NCI-H1436 treated with DMSO at 0.1 percent for 48 hours (cell line): ENCODE data around the gene ANOS1.
"Not testable (repeated sequence)": the region's sequence is repeated elsewhere in the genome, so short reads cannot be mapped to it uniquely, and the experiment has no call there.

Experiments used
- DNase-seq: peaks from one replicate; lab custom pipeline; 2025; lab: John Stamatoyannopoulos, UW

The ANOS1 gene

DNA sequence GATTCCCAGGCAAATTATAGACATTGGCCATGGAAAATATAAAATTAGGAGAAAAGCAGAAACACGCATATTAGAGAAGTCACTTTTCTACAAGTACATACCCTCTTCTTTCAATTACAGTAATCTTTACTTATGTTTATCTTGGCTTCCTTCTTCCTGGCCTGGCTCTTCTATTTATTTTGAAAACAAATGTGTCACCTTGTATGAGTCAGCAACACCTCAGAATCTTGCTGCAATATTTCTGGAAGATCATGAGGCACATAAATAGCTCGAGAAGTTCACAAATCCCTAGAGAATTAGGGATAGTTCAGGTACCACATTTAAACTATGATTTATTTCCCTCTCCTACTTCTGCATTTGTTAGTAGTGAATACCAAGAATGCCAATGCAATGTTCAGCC, 124.6 kb downstream of the ANOS1 start:
- DNase-seq, result no peak

DNA sequence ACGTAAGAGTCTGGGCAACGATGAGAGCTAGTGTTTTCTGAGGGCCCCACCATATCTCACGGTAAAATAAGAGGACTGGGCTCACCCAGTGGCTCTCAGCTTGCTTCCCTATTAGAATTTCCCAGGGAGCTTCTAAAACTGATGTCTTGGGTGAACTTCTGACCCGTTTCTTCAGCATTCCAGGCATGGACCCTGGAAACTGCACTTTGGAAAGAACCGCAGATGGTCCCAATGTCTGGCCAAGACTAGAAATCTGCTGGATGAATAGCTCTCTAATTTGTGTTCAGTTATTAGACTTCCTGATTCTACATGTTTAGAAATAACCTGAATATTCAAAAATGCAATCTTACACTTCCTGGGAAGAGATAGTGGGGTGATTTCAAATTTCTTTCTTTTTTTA, 127.8 kb downstream of the ANOS1 start:
- DNase-seq, result no peak

DNA sequence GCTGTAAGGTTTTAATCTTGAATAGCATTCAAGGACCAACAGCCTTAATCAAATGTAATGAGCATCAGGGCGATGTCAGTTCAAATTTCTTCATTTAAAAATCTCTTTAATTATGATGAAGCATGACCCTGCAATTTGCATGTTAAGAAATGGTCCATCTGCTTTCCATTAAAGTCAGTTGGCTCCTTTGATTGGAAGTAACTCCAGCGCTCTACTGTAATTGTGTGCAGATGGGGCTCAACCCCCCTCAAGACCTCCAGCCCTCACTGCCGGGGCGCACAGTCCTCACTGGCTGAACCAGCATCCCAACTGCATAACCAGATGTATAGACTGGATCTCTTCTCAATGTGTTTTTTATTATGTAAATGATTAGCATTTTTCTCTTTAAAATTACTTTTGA, 140.4 kb downstream of the ANOS1 start:
- DNase-seq, result no peak

DNA sequence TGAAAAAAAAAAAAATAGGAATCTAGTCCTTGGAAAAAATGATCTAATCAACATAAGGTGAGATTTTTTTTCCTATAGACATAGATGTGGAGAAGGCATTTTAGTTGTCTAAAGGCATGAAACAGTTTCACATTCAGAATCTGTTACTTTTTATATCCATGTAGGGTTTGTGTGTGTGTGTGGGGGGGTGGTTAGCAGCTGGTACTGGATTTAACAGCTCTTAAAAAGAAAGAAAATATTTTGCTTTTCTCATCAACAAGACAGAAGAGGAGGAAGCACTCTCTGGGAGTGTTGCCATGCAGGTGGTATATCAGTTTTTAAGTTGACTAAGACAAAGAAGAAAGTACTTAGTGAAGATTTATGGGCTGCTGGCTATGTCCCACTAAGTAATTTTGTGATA, 145.0 kb downstream of the ANOS1 start:
- DNase-seq, result no peak

DNA sequence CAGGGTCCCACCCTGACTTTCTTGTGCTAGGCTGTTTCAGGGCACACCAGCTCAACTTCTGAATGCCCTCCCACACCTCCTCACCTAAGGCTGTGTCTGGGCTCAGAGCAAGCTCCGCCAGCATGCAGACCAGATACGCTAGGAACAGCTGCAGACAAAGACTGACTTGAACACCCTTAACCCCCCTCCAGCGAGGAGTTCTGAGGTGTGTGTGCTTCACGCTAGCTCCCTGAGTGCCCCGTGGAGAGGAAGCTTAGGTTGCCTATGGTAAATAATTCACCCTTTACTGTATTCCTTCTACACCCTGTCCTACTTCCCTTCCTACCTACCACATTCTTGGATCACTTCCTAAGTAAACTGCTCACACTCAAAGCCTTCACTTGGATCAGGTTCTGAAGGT, 152.3 kb downstream of the ANOS1 start:
- no peak for DNase-seq

DNA sequence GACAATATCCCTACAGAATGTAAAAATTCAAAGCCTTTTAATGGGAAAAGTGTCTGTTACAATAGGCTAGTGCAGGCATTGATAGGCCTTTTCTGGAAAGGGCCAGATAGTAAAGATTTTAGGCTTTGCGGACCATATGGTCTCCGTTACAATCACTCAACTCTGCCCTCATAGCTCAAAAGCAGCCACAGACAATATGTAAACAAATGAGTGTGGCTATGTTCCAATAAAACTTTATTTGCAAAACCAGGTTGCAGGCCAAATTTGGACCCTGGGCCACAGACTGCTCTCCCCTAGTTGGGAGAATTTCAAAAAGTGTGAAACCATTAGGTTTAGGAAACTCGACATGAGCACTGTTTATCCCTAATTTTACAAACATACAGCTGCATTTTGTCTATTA, 155.1 kb downstream of the ANOS1 start:
- DNase-seq, result no peak

DNA sequence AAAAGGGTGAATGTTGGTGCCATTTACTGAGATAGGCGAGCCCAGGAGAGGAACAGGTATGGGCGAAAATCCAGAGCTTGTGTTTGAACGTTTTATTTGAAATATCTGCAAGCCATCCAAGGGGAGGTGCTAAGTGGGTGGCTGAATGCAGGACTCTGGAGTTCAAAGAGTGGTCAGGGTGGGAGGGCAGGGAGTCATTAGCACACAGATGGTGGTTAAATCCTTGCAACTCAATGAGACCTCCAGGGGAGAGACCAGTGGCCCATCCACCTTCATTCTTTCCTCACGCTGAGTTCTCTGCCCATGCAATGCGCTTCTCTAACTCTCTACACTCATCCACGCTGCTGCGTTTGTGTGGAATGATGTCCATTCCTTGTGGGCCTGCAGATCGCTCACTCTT, 166.2 kb downstream of the ANOS1 start:
- no peak for DNase-seq

DNA sequence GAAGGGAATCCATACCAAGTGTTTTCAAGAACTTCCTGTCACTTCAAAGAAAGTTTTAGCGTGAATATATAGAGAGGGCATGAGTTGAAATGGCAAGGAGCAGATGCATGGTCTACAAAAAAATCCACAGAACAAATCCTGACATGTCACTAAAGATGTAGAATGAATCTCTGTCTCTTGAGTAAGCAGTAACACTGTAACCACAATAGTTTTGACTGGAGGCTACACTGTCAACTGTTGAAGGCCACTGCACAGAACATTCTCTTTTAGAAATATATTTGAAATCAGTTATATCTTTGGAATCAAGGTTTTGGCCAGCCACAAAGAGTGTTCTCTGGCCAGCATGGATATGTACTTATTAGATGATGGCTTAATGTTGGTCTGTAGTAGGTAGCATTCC, 183.5 kb downstream of the ANOS1 start:
- DNase-seq, result no peak

DNA sequence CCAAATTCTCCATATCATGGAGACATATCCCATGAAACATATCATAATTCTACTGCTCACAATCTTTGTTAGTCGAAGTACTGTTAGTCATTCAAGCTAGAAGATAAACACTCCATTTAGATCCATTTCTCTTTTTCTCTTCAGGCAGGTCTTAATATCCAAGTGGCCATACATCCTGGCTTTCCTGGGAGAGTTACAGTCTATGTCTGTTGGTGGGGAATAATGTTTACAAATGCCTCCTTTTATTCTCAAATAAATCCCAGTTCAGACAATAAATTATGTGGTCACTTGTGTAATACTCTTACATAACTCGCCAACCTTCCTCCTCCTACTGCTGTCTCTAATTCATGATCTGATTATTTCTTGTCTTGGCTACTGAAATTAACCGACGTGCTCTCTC, 185.2 kb downstream of the ANOS1 start:
- DNase-seq, result no peak

DNA sequence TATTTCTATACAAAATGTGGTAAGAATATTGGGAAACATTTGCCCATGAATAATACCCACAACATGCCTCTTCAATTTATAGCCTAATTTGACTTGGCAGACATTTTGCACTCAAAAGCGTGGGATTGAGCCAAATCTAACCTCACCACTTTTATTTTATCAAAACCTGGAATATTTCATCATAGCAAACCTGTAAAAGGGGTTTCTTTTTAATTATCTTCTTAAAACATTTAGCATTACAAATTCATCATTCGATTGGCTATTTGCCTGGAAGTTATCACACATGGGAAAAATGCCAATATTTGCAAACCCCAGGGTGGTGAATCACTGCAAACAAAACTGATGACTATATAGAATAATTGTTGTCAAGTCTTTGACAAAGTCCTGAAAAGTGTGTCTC, 211.1 kb downstream of the ANOS1 start:
- DNase-seq, result no peak

DNA sequence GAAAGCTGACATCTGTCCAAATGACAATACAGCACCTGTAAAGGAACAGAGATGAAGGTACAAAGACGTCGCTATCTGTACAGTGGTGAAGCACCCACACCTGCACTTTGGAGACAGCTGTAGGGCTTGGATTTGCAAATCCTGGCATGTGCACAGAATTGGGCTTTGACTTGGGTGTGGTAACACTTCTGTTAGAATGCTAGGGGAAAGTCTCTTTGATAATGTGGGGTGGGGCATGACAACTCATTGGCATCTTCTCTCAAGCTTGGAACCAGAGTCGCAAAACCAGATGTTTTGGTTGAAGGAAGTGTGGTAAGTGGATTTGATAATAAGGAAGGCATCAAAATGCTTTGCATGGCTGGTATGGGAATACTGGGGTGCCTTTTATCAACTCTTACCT, 211.8 kb downstream of the ANOS1 start:
- DNase-seq, result no peak

DNA sequence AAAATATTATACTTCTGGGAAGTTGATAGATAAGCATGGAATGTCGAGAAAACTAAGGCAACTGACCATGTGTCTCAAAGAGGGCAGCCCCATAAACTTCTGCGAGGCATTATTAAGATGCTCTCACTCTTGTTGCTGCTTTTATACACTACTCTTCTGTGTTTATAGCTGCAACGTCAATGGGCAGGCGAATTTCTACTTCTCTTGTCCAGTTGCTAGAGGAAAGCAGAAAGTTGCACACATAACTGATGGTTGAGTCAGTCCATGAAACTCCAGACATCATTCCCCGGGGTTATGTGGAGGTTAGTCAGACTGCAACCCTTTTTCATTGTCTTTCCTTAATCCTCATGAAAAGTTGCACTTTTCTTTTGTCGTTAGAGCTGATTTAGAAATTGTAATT, 227.5 kb downstream of the ANOS1 start:
- no peak for DNase-seq

DNA sequence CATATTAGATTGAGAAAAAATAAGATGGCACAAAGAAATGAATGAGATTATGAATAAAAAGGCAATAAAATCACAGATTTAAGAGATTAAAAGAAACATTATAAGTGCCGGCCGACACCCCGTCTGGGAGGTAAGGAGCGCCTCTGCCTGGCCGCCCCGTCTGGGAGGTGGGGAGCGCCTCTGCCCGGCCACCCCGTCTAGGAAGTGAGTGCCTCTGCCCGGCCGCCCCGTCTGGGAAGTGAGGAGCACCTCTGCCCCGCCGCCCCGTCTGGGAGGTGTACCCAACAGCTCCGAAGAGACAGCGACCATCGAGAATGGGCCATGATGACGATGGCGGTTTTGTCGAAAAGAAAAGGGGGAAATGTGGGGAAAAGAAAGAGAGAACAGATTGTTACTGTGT, 229.8 kb downstream of the ANOS1 start:
- not testable (repeated sequence) for DNase-seq

DNA sequence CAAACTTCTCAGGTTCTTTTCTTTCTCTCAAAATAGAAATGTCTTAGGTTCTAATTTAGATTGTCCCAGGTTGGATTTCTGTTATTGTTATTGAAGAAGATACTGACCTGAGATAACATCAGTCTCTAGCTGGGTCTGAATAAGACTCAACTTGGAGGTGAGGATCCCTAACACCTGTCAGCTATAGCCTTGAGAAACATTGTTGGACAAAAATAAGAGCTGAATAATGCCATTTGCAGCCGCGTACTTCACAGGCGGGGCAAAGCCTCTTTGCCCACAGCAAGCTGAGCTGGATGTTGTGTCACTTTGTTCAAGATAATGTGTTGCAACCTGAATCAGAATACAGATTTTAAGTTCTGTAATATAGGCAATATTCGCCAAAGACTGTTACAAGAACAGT, 231.7 kb downstream of the ANOS1 start:
- DNase-seq, result no peak

DNA sequence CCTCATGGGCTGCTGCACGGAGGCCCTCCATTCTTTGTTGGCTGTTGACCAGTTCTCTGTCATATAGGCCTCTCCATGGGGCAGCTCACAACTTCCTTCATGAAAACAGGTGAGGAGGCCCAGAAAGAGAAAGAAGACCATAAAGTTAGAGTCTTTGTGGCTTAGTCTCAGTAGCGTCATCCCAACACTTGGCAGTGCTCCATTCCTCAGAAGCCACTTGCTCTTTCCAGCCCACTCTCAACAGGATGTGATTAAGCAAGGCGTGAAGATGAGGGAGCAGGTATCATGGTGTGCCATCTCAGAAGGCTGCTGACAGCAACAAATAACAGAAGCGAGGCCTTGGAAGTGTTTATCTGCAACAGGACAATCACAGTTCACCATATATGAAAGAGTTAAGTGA, 236.9 kb downstream of the ANOS1 start:
- not testable (repeated sequence) for DNase-seq

DNA sequence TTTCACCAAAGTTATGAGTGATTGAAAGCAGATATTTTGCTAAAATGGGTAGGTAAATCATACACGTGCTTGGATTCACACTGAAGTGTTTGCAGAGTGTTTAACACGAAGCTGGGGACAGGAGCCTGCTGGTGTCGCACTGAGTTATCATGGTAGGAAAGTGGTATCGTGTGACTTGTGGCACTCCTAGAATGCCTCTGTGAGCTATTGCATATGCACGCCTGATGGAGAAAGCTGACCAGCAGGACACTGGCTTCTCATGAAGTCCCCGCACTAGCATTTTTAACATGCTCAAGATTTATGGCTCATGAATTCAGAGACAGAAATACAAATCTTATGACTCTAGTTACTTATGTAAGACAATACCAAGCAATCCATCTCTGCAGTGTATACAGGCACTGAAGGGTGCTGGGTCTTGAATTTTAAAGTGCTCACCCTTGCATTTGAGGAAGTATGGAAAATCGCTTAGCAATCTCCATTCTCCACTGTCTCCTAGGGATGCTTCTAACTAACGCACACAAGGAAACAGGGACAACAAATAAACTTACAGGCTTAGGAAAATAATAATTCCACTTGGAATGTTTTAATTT, 247.5 kb downstream of the ANOS1 start:
- DNase-seq, result no peak
